ENCODE results near the gene IFT80. TPM values are rescaled to one million over a fixed set of nuclear protein-coding genes. Genes with fewer than 3 reads are reported as not detected.

Gene IFT80
- total and polyA plus RNA-seq, 2 experiments from 2014 or later, result 14.1 to 33.0 TPM

DNA sequence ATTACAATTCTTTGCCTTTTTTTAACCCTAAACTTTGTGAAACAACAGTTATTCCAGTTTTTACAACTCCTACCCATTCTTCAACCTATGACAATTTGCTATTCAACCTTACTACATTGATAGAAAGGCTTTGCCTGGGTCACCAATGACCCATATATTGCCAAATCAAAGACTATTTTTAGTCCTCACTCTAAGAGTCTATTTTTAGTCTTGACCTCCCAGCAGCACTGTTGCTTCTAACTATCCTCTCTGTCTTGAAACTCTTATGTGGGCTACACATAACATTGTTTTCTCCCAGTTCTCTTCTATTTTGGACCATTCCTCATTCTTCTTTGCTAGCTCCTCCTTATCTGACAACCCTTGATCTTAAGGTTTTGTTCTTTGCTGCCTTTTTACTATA is 102.4 kb downstream of the IFT80 start (continued):
- TF ChIP-seq, protein P1, sequence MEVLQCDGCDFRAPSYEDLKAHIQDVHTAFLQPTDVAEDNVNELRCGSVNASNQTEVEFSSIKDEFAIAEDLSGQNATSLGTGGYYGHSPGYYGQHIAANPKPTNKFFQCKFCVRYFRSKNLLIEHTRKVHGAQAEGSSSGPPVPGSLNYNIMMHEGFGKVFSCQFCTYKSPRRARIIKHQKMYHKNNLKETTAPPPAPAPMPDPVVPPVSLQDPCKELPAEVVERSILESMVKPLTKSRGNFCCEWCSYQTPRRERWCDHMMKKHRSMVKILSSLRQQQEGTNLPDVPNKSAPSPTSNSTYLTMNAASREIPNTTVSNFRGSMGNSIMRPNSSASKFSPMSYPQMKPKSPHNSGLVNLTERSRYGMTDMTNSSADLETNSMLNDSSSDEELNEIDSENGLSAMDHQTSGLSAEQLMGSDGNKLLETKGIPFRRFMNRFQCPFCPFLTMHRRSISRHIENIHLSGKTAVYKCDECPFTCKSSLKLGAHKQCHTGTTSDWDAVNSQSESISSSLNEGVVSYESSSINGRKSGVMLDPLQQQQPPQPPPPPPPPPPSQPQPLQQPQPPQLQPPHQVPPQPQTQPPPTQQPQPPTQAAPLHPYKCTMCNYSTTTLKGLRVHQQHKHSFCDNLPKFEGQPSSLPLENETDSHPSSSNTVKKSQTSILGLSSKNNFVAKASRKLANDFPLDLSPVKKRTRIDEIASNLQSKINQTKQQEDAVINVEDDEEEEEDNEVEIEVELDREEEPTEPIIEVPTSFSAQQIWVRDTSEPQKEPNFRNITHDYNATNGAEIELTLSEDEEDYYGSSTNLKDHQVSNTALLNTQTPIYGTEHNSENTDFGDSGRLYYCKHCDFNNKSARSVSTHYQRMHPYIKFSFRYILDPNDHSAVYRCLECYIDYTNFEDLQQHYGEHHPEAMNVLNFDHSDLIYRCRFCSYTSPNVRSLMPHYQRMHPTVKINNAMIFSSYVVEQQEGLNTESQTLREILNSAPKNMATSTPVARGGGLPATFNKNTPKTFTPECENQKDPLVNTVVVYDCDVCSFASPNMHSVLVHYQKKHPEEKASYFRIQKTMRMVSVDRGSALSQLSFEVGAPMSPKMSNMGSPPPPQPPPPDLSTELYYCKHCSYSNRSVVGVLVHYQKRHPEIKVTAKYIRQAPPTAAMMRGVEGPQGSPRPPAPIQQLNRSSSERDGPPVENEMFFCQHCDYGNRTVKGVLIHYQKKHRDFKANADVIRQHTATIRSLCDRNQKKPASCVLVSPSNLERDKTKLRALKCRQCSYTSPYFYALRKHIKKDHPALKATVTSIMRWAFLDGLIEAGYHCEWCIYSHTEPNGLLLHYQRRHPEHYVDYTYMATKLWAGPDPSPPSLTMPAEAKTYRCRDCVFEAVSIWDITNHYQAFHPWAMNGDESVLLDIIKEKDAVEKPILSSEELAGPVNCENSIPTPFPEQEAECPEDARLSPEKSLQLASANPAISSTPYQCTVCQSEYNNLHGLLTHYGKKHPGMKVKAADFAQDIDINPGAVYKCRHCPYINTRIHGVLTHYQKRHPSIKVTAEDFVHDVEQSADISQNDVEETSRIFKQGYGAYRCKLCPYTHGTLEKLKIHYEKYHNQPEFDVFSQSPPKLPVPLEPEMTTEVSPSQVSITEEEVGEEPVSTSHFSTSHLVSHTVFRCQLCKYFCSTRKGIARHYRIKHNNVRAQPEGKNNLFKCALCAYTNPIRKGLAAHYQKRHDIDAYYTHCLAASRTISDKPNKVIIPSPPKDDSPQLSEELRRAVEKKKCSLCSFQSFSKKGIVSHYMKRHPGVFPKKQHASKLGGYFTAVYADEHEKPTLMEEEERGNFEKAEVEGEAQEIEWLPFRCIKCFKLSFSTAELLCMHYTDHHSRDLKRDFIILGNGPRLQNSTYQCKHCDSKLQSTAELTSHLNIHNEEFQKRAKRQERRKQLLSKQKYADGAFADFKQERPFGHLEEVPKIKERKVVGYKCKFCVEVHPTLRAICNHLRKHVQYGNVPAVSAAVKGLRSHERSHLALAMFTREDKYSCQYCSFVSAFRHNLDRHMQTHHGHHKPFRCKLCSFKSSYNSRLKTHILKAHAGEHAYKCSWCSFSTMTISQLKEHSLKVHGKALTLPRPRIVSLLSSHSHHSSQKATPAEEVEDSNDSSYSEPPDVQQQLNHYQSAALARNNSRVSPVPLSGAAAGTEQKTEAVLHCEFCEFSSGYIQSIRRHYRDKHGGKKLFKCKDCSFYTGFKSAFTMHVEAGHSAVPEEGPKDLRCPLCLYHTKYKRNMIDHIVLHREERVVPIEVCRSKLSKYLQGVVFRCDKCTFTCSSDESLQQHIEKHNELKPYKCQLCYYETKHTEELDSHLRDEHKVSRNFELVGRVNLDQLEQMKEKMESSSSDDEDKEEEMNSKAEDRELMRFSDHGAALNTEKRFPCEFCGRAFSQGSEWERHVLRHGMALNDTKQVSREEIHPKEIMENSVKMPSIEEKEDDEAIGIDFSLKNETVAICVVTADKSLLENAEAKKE (CRISPR knock-in tag; IDR thresholded peaks at IDR 0.05), result no peak
- no peak for TF ChIP-seq EZH2phosphoT487 (IDR thresholded peaks at IDR 0.05; ENCODE audit: unreplicated experiment)
- TF ChIP-seq, protein P2, sequence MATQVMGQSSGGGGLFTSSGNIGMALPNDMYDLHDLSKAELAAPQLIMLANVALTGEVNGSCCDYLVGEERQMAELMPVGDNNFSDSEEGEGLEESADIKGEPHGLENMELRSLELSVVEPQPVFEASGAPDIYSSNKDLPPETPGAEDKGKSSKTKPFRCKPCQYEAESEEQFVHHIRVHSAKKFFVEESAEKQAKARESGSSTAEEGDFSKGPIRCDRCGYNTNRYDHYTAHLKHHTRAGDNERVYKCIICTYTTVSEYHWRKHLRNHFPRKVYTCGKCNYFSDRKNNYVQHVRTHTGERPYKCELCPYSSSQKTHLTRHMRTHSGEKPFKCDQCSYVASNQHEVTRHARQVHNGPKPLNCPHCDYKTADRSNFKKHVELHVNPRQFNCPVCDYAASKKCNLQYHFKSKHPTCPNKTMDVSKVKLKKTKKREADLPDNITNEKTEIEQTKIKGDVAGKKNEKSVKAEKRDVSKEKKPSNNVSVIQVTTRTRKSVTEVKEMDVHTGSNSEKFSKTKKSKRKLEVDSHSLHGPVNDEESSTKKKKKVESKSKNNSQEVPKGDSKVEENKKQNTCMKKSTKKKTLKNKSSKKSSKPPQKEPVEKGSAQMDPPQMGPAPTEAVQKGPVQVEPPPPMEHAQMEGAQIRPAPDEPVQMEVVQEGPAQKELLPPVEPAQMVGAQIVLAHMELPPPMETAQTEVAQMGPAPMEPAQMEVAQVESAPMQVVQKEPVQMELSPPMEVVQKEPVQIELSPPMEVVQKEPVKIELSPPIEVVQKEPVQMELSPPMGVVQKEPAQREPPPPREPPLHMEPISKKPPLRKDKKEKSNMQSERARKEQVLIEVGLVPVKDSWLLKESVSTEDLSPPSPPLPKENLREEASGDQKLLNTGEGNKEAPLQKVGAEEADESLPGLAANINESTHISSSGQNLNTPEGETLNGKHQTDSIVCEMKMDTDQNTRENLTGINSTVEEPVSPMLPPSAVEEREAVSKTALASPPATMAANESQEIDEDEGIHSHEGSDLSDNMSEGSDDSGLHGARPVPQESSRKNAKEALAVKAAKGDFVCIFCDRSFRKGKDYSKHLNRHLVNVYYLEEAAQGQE (IDR thresholded peaks at IDR 0.05; ENCODE audit: unreplicated experiment), result no peak
- TF ChIP-seq, protein P3, sequence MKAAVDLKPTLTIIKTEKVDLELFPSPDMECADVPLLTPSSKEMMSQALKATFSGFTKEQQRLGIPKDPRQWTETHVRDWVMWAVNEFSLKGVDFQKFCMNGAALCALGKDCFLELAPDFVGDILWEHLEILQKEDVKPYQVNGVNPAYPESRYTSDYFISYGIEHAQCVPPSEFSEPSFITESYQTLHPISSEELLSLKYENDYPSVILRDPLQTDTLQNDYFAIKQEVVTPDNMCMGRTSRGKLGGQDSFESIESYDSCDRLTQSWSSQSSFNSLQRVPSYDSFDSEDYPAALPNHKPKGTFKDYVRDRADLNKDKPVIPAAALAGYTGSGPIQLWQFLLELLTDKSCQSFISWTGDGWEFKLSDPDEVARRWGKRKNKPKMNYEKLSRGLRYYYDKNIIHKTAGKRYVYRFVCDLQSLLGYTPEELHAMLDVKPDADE (IDR thresholded peaks at IDR 0.05), result no peak

DNA sequence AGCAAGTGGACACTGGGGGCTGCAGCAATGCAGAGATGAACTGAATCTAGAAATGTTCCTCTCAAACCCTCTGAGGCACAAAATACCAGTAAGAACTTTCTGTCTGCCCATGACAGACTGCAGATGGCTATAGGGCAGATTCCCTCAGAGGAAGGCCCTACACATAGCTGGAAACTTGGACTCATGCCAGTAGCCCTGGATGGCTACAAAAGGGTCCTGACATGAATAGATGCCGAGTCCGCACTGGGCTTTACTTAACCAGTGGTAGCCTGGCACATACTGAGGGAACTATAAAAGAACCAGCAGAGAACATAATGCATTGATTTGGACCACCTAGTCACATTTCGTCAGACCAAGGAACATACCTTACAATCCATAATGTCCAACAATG is 107.1 kb downstream of the IFT80 start:
- H3K9me3 Mint-ChIP-seq, result no peaks in the 10 kb centered on the region
- no peak overlapping the region for H3K4me2 ChIP-seq
- H3K9me2 ChIP-seq (ENCODE audit: insufficient read depth), result peaks cover 11% of the 10 kb centered on the region; the same call in 1 of the 2 replicates
- DNase-seq (ENCODE audit: low spot score) (no peak), ATAC-seq (no peak)
- no peak overlapping the region for H3K4me3 ChIP-seq
- no peak overlapping the region for H3K27ac ChIP-seq (ENCODE audit: low read depth)
- H3K4me3 Mint-ChIP-seq, result no peak overlapping the region
- H3K79me2 ChIP-seq (replicated peaks; ENCODE audit: insufficient read depth), result no peaks in the 10 kb centered on the region
- no peaks in the 10 kb centered on the region for H3K36me3 ChIP-seq (ENCODE audit: insufficient read depth)
- no peaks in the 10 kb centered on the region for H3F3A ChIP-seq (replicated peaks; ENCODE audit: low read depth)
- no peak overlapping the region for H3K27ac Mint-ChIP-seq
- H3K27me3 Mint-ChIP-seq (ENCODE audit: insufficient read depth, low read depth, poor library complexity), result peaks cover 2% of the 10 kb centered on the region
- no peaks in the 10 kb centered on the region for H4K20me1 ChIP-seq (replicated peaks; ENCODE audit: insufficient read depth)
- H3K27me3 ChIP-seq (ENCODE audit: insufficient read depth), result no peaks in the 10 kb centered on the region
- H3K4me1 ChIP-seq (ENCODE audit: insufficient read depth), result no peaks in the 10 kb centered on the region
- H3K4me1 Mint-ChIP-seq, result no peaks in the 10 kb centered on the region; the same call in 1 of the 3 replicates
- no peaks in the 10 kb centered on the region for H3K36me3 Mint-ChIP-seq (ENCODE audit: low read depth)
- H2AFZ ChIP-seq, result no peak overlapping the region
- no peak for TF ChIP-seq ZNF331 (CRISPR knock-in tag; IDR thresholded peaks at IDR 0.05; ENCODE audit: low read depth)

Measured in GM23338 (cell line).